Pancreas (tissue), 10 donors: Measurements from ENCODE around the gene ITPR1. TPM values are rescaled to one million over a fixed set of nuclear protein-coding genes. Genes with fewer than 3 reads are reported as not detected.

Experiments used
- ATAC-seq, 4 donors: fragments of 200-7000 bp; cut with Tn5 transposase; one replicate each; pipeline versions ENCODE4 v1.8.0 to v1.9.1; 2020; ENCODE audit warnings: mild to moderate bottlenecking in 4 of 4, moderate library complexity in 4 of 4
- DNase-seq, 6 donors: peaks; one replicate each; pipeline ENCODE4 v3.0.0-alpha.2; 2020
- FAIRE-seq: peaks from 2 replicates; lab custom pipeline; 2012; peaks lifted over from hg19 to GRCh38; lab: Jason Lieb, UNC
- H3K27ac ChIP-seq, 4 donors: fragments of 200-600 bp; sonication (generic); 1 replicate in 3 of 4; 2 replicates in 1 of 4; pipeline versions ENCODE4 v1.5.0 to v1.8.0; 2020
- H3K27me3 ChIP-seq, 4 donors: fragments of 200-600 bp; one replicate each; pipeline ENCODE4 v1.8.0; 2021
- H3K36me3 ChIP-seq, 3 donors: fragments of 200-600 bp; sonication (generic) in 1 of 3; one replicate each; pipeline versions ENCODE4 v1.5.0 to v1.8.0; 2020 to 2021
- H3K4me1 ChIP-seq, 3 donors: fragments of 200-600 bp; one replicate each; pipeline ENCODE4 v1.8.0; 2021
- H3K4me3 ChIP-seq, 4 donors: fragments of 200-600 bp; sonication (generic) in 2 of 4; one replicate each; pipeline versions ENCODE4 v1.5.0 to v1.8.0; 2020 to 2021
- H3K9me3 ChIP-seq, 4 donors: fragments of 200-600 bp; one replicate each; pipeline ENCODE4 v1.8.0; 2021
- CTCF ChIP-seq, 4 donors: fragments of 200-600 bp; sonication (generic) in 3 of 4; IDR thresholded peaks; one replicate each; pipeline versions ENCODE4 v1.5.0 to v1.8.0; 2021; ENCODE audit warnings: antibody characterized with exemption in 4 of 4
- WGBS, 2 donors: extraction: QIAGEN DNeasy Blood & Tissue Kit; methylation state at CpG; one replicate each; pipeline ENCODE4 v1.1.7; 2013; 5-methylcytosine and 5-hydroxymethylcytosine counted together
- intact Hi-C, 3 donors: fragments of 100-400 bp; cut with DNase I; formaldehyde crosslinking; loops; one replicate each; pipeline versions ENCODE4 v1.11.1 to v1.14.2; 2022
- polyA plus RNA-seq, 2 donors: library from polyadenylated mRNA; stranded (reverse); fragments of 200-250 nt; gene quantifications; one replicate each; pipeline ENCODE4 v1.2.3, GENCODE V29; 2013
- total RNA-seq, 6 donors: library from RNA; stranded (reverse); fragmentation: NEBNext Ultra II Directional in 4 of 6; extraction: Animal tissue kit (Norgen Biotek cat#: 25700) in 4 of 6; gene quantifications; one replicate each; pipeline versions ENCODE4 v1.2.1 to v1.2.4, GENCODE V29; 2021 to 2023
- donor health status: healthy with polysubstance abuse.
- donor health status: DM: no; HTN: no; CAD: no; lungs with moderate emphysema.
- donor health status: DM: no; HTN: no; CAD: no.
- donor health status: control.
- donor health status: control.
- donor health status: Bipolar disorder and iron deficiency.
- donor health status: DM: yes; HTN: yes; CAD: no.
- donor health status: DM: no; HTN: no; CAD: no.
- donor health status: DM: no; HTN: no; CAD: no.
- donor health status: DM: yes; HTN: yes; CAD: no.

Gene ITPR1
- total and polyA plus RNA-seq, 8 donors = 4.5 to 19.1 (median 10.1) TPM

DNA sequence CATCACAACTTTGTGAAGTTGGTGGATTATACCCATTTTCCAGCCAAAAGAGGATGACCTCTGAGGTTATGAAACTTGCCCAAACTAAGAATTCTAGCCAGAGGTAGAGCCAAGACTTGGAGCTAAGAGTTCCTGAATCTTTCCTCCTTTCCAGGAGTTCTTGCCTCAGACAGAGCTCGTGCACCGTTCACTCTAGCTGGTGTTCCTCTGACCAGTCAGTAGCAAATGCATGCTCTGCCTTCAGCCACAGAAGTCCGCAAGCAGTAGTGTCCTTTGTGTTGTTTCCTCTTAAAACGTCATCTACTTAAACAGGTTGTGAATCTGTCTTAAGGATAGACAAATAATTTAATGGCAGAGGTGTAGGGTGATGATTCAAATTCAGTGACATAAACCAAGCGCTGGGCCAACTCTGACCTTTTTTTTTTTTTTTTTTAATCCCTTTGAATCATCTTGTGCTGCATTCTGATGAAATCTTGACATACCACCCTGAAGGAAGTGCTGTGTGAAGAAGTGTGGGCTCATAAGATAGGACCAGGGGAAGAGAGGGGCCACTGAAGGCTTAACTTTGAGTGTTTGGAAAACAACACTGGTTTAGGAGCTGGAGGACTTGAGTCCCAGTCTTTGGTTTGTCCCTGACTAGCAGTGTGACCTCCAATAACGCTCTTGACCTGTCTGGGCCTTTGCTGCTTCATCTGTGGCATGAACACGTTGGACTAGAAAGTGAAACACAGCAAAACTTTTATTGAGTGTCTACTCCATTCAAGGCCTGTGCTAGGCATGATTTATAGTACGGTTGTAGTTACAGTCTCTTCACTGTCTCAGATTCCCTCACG, 53.4 kb downstream of the ITPR1 start:
- no peaks in the 10 kb centered on the region for H3K27me3 ChIP-seq
- H3K4me3 ChIP-seq = no peak overlapping the region
- no peaks in the 10 kb centered on the region for H3K9me3 ChIP-seq
- DNase-seq = no peak
- intact Hi-C loops = no loop called here
- WGBS, 2 donors = 71 to 76% methylated on average over 9 of the region's 9 CpGs
- no peak for ATAC-seq
- peak overlapping the region in 1 of 4 donors; percentile 24 for H3K27ac ChIP-seq
- H3K36me3 ChIP-seq = no peaks in the 10 kb centered on the region
- no peak for FAIRE-seq
- H3K4me1 ChIP-seq = no peaks in the 10 kb centered on the region
- TF ChIP-seq CTCF (IDR thresholded peaks at IDR 0.05) = no peak

DNA sequence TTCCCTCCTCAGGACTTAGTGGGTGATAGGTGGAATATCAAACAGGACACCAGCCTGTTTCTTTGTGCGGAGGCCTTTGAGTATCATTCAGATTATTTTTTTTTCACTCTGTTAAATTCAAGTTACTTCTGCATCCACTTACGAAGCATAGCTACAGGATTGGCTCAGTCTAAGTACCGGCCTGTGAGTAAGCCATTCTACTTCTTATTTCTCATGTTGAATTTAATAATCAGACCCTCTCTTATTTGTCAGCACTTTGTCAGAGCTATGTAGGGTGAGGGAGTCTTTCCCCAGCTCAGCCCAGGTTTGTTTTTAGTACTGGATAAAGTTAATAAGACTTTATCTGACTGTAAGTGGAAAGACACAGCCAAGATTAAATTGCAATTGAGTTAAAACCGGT, 54.7 kb downstream of the ITPR1 start:
- 59 to 67% methylated on average over 4 of the region's 4 CpGs for WGBS, 2 donors
- intact Hi-C loops = no loop called here
- ATAC-seq = peak in 1 of 4 donors; percentile 39
- H3K27ac ChIP-seq = peak overlapping the region in 3 of 4 donors; percentile 15 to 46 (median 30)
- no peaks in the 10 kb centered on the region for H3K4me1 ChIP-seq
- no peak for FAIRE-seq
- no peak for DNase-seq
- TF ChIP-seq CTCF (IDR thresholded peaks at IDR 0.05) = no peak
- H3K9me3 ChIP-seq = no peaks in the 10 kb centered on the region
- H3K36me3 ChIP-seq = no peaks in the 10 kb centered on the region
- no peak overlapping the region for H3K4me3 ChIP-seq
- H3K27me3 ChIP-seq = no peaks in the 10 kb centered on the region

GRCh38 chr3:4548356-4548755, 55.2 kb downstream of the ITPR1 start:
- WGBS, 2 donors = 49 to 50% methylated on average over 4 of the region's 4 CpGs

GRCh38 chr3:4548780-4549179, 55.6 kb downstream of the ITPR1 start:
- Histone ChIP-seq H3K4me3 (no peak overlapping the region), H3K27me3 (no peaks in the 10 kb centered on the region), H3K9me3 (no peaks in the 10 kb centered on the region), H3K27ac (peak overlapping the region; percentile 15 to 46 (median 22)), H3K4me1 (no peaks in the 10 kb centered on the region), H3K36me3 (no peaks in the 10 kb centered on the region)
- intact Hi-C loops = no loop called here
- WGBS, 2 donors = 55 to 57% methylated on average over 2 of the region's 2 CpGs
- TF ChIP-seq CTCF (IDR thresholded peaks at IDR 0.05) = no peak
- ATAC-seq (no peak), FAIRE-seq (no peak), DNase-seq (no peak)

More at GRCh38 chr3:4548356-4548755, 55.2 kb downstream of the ITPR1 start:
- no peak overlapping the region for H3K4me3 ChIP-seq
- intact Hi-C loops = no loop called here
- FAIRE-seq = no peak
- DNase-seq = no peak
- peak overlapping the region; percentile 15 to 46 (median 22) for H3K27ac ChIP-seq
- peak in 3 of 4 donors; percentile 50 to 57 (median 55) for ATAC-seq
- no peaks in the 10 kb centered on the region for H3K4me1 ChIP-seq
- H3K36me3 ChIP-seq = no peaks in the 10 kb centered on the region
- no peaks in the 10 kb centered on the region for H3K27me3 ChIP-seq
- no peak for TF ChIP-seq CTCF (IDR thresholded peaks at IDR 0.05)
- no peaks in the 10 kb centered on the region for H3K9me3 ChIP-seq

DNA sequence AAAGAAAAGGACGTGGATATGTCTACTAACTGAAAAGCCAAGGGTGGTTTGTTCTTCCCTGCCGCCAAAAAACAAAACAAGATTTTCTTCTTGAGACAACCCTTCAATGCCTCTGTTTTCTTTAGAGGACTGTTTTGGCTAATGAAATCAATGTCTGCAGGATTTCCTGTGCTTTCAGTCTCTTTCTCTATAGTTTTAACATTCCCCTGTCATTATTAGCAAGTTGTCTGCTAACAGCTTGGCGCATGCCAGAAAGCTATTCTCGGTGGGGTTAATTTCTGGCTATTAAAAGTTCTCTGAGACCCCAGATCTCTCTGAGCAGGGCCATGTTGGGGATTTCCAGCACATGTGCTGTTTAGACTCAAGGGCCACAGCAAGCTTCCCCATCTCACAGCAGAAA, 56.7 kb downstream of the ITPR1 start:
- Histone ChIP-seq H3K27ac (no peak overlapping the region), H3K4me3 (no peak overlapping the region), H3K36me3 (no peaks in the 10 kb centered on the region), H3K4me1 (no peaks in the 10 kb centered on the region), H3K27me3 (no peaks in the 10 kb centered on the region), H3K9me3 (no peaks in the 10 kb centered on the region)
- ATAC-seq = no peak
- no peak for FAIRE-seq
- no peak for DNase-seq
- intact Hi-C loops = no loop called here
- TF ChIP-seq CTCF (IDR thresholded peaks at IDR 0.05) = no peak
- WGBS, 2 donors = 82% methylated on average over 4 of the region's 4 CpGs
